H9 (cell line): ENCODE data around the gene HMCN1. TPM values are rescaled to one million over a fixed set of nuclear protein-coding genes. Genes with fewer than 3 reads are reported as not detected.

Experiments used
- DNase-seq: peaks from one replicate; pipeline ENCODE4 v3.0.0-alpha.2; 2017
- H2AFZ ChIP-seq: one replicate; pipeline ENCODE4 v1.6.1; 2013; ENCODE audit warnings: mild to moderate bottlenecking, low read length, control low read depth, moderate library complexity
- H2AK5ac ChIP-seq: 2 replicates; pipeline ENCODE4 v1.6.1; 2013; ENCODE audit warnings: low read length, control low read depth, mixed read lengths; ENCODE audit not compliant: insufficient read length
- H2BK120ac ChIP-seq: one replicate; pipeline ENCODE4 v1.6.1; 2013; ENCODE audit warnings: low read depth, mild to moderate bottlenecking, low read length, control low read depth, inconsistent platforms; ENCODE audit not compliant: poor library complexity, severe bottlenecking
- H2BK12ac ChIP-seq: 2 replicates; pipeline ENCODE4 v1.6.1; 2013; ENCODE audit warnings: low read length, control low read depth, mixed read lengths, low read depth; ENCODE audit not compliant: insufficient read length
- H2BK15ac ChIP-seq: 2 replicates; pipeline ENCODE4 v1.6.1; 2013; ENCODE audit warnings: low read depth, low read length, control low read depth
- H2BK20ac ChIP-seq: one replicate; pipeline ENCODE4 v1.6.1; 2013; ENCODE audit warnings: low read depth, mild to moderate bottlenecking, low read length, control low read depth, inconsistent platforms; ENCODE audit not compliant: poor library complexity, severe bottlenecking
- H2BK5ac ChIP-seq: 2 replicates; pipeline ENCODE4 v1.6.1; 2013; ENCODE audit warnings: low read length, control low read depth, mixed read lengths; ENCODE audit not compliant: insufficient read length
- H3K14ac ChIP-seq: 2 replicates; pipeline ENCODE4 v1.6.1; 2013; ENCODE audit warnings: low read length, control low read depth; ENCODE audit not compliant: insufficient read depth
- H3K18ac ChIP-seq: 2 replicates; pipeline ENCODE4 v1.6.1; 2013; ENCODE audit warnings: low read depth, mild to moderate bottlenecking, mixed read lengths, low read length, control low read depth; ENCODE audit not compliant: insufficient read length
- H3K23ac ChIP-seq: 2 replicates; pipeline ENCODE4 v1.6.1; 2013; ENCODE audit warnings: low read length, control low read depth, mixed read lengths, low read depth; ENCODE audit not compliant: insufficient read length
- H3K23me2 ChIP-seq: 2 replicates; pipeline ENCODE4 v1.6.1; 2013; ENCODE audit warnings: low read depth, mild to moderate bottlenecking, mixed read lengths, low read length, control low read depth; ENCODE audit not compliant: insufficient read length, poor library complexity, severe bottlenecking
- H3K27ac ChIP-seq: 2 replicates; pipeline ENCODE4 v1.5.1; 2013; ENCODE audit warnings: low read length, control low read depth, mixed read lengths, low read depth; ENCODE audit not compliant: insufficient read length
- H3K27me3 ChIP-seq: 2 replicates; pipeline ENCODE4 v1.6.1; 2013; ENCODE audit warnings: low read length, control low read depth, inconsistent platforms; ENCODE audit not compliant: insufficient read depth
- H3K4ac ChIP-seq: 2 replicates; pipeline ENCODE4 v1.6.1; 2013; ENCODE audit warnings: low read depth, mild to moderate bottlenecking, control low read depth, inconsistent platforms, low read length, moderate library complexity
- H3K4me1 ChIP-seq: 2 replicates; pipeline ENCODE4 v1.6.1; 2013; ENCODE audit warnings: low read length, control low read depth, inconsistent platforms; ENCODE audit not compliant: insufficient read depth
- H3K4me2 ChIP-seq: 2 replicates; pipeline ENCODE4 v1.6.1; 2013; ENCODE audit warnings: low read length, control low read depth, mixed read lengths; ENCODE audit not compliant: insufficient read length, insufficient read depth
- H3K56ac ChIP-seq: 2 replicates; pipeline ENCODE4 v1.6.1; 2013; ENCODE audit warnings: low read depth, mild to moderate bottlenecking, mixed read lengths, low read length, control low read depth; ENCODE audit not compliant: insufficient read length
- H3K79me1 ChIP-seq: 2 replicates; pipeline ENCODE4 v1.6.1; 2013; ENCODE audit warnings: low read depth, mild to moderate bottlenecking, moderate library complexity, low read length, control low read depth, inconsistent platforms; ENCODE audit not compliant: insufficient read depth, poor library complexity, severe bottlenecking
- H3K79me2 ChIP-seq: 2 replicates; pipeline ENCODE4 v1.6.1; 2013; ENCODE audit warnings: low read length, control low read depth, inconsistent platforms; ENCODE audit not compliant: insufficient read depth
- H3K9ac ChIP-seq: 2 replicates; pipeline ENCODE4 v1.6.1; 2013; ENCODE audit warnings: low read length, control low read depth, mixed read lengths; ENCODE audit not compliant: insufficient read length; ENCODE audit errors: extremely low read depth
- H3K9me3 ChIP-seq: one replicate; pipeline ENCODE4 v1.6.1; 2013; ENCODE audit warnings: low read depth, low read length, inconsistent platforms; ENCODE audit not compliant: control insufficient read depth
- H3T11ph ChIP-seq: one replicate; pipeline ENCODE4 v1.6.1; 2013; ENCODE audit warnings: mild to moderate bottlenecking, low read length, control low read depth, inconsistent platforms
- H4K20me1 ChIP-seq: one replicate; pipeline ENCODE4 v1.6.1; 2013; ENCODE audit not compliant: control insufficient read depth, insufficient read length, insufficient read depth
- H4K5ac ChIP-seq: 2 replicates; pipeline ENCODE4 v1.6.1; 2013; ENCODE audit warnings: low read depth, mild to moderate bottlenecking, mixed read lengths, low read length, control low read depth; ENCODE audit not compliant: insufficient read length
- H4K8ac ChIP-seq: replicated peaks from 2 replicates; pipeline ENCODE4 v1.6.1; 2013; ENCODE audit warnings: low read length, control low read depth, mixed read lengths, low read depth; ENCODE audit not compliant: insufficient read length
- H4K91ac ChIP-seq: 2 replicates; pipeline ENCODE4 v1.6.1; 2013; ENCODE audit warnings: low read depth, mild to moderate bottlenecking, moderate library complexity, mixed read lengths, low read length, control low read depth; ENCODE audit not compliant: insufficient read length
- H3K27ac Mint-ChIP-seq, 3 experiments: 2 replicates in 2 of 3; 3 replicates in 1 of 3; pipeline ENCODE4 v1.8.0; 2020 to 2021; ENCODE audit warnings: mixed read lengths in 3 of 3, mild to moderate bottlenecking in 1 of 3, moderate library complexity in 1 of 3
- H3K27me3 Mint-ChIP-seq: 2 replicates; pipeline ENCODE4 v1.8.0; 2021; ENCODE audit warnings: low read depth, mild to moderate bottlenecking, moderate library complexity, mixed read lengths
- H3K36me3 Mint-ChIP-seq, 3 experiments: 2 replicates in 2 of 3; 3 replicates in 1 of 3; pipeline ENCODE4 v1.8.0; 2020 to 2021; ENCODE audit warnings: low read depth in 3 of 3, mixed read lengths in 3 of 3; ENCODE audit not compliant: insufficient read depth in 1 of 3
- H3K4me1 Mint-ChIP-seq, 2 experiments: 2 replicates each; pipeline ENCODE4 v1.8.0; 2020; ENCODE audit warnings: mixed read lengths in 2 of 2
- H3K4me3 Mint-ChIP-seq, 2 experiments: 2 replicates in 1 of 2; 3 replicates in 1 of 2; pipeline ENCODE4 v1.8.0; 2020 to 2021; ENCODE audit warnings: mild to moderate bottlenecking in 2 of 2, mixed read lengths in 2 of 2, moderate library complexity in 1 of 2
- H3K9me3 Mint-ChIP-seq, 2 experiments: 2 replicates in 1 of 2; 3 replicates in 1 of 2; pipeline ENCODE4 v1.8.0; 2020; ENCODE audit warnings: mild to moderate bottlenecking in 2 of 2, mixed read lengths in 2 of 2, moderate library complexity in 1 of 2
- CTCF ChIP-seq: fragments of 200-600 bp; sonication (generic); conservative IDR thresholded peaks from 3 replicates; pipeline ENCODE4 v1.8.0; 2021; ENCODE audit warnings: antibody characterized with exemption, mild to moderate bottlenecking
- WGBS: extraction: QIAGEN DNeasy Blood & Tissue Kit; methylation state at CpG from one replicate; pipeline ENCODE4 v1.1.7; 2013; ENCODE audit warnings: missing lambda C conversion rate, low lambda C conversion rate, mixed read lengths; ENCODE audit not compliant: insufficient read length; ENCODE audit errors: extremely low coverage; 5-methylcytosine and 5-hydroxymethylcytosine counted together
- total RNA-seq: library from RNA; stranded (reverse); gene quantifications from 2 replicates; pipeline ENCODE4 v1.2.1, GENCODE V29; 2021

HMCN1 gene
- total RNA-seq, 1 experiment from 2014 or later = 3.3 TPM

- H3K27ac Mint-ChIP-seq = no peak overlapping the region
- no peak overlapping the region for H4K91ac ChIP-seq
- no peak overlapping the region for H2BK15ac ChIP-seq
- no peak overlapping the region for H3K18ac ChIP-seq
- H2BK12ac ChIP-seq = no peak overlapping the region
- no peaks in the 10 kb centered on the region for H3K36me3 Mint-ChIP-seq
- H3K79me2 ChIP-seq = no peaks in the 10 kb centered on the region
- H3K56ac ChIP-seq = no peak overlapping the region
- H3K4me1 Mint-ChIP-seq = peaks cover 20 to 23% of the 10 kb centered on the region in 2 experiments
- H3K4me3 Mint-ChIP-seq = no peak overlapping the region
- no peaks in the 10 kb centered on the region for H3K27me3 Mint-ChIP-seq
- H3K9me3 ChIP-seq = no peaks in the 10 kb centered on the region
- no peak for DNase-seq
- no peaks in the 10 kb centered on the region for H3K79me1 ChIP-seq
- H3K9me3 Mint-ChIP-seq = no peaks in the 10 kb centered on the region
- no peak overlapping the region for H2AFZ ChIP-seq
- no peak overlapping the region for H3K27ac ChIP-seq
- no peak overlapping the region for H2AK5ac ChIP-seq
- no peak overlapping the region for H2BK20ac ChIP-seq
- no peak overlapping the region for H3K23ac ChIP-seq
- peaks cover 8% of the 10 kb centered on the region; the same call in 1 of the 2 replicates for H3K4me1 ChIP-seq
- no peaks in the 10 kb centered on the region for H4K20me1 ChIP-seq
- no peak overlapping the region for H4K5ac ChIP-seq
- no peak overlapping the region for H3K4ac ChIP-seq
- no peaks in the 10 kb centered on the region for H3K27me3 ChIP-seq
- no peak for TF ChIP-seq CTCF
- H3T11ph ChIP-seq = no peak overlapping the region
- H3K9ac ChIP-seq = no peak overlapping the region
- no peak overlapping the region for H2BK5ac ChIP-seq
- H3K23me2 ChIP-seq = no peaks in the 10 kb centered on the region
- no peak overlapping the region for H4K8ac ChIP-seq
- no CpG with 5 or more reads among the region's 4 CpGs for WGBS
- H3K14ac ChIP-seq = no peak overlapping the region
- no peak overlapping the region for H3K4me2 ChIP-seq
- H2BK120ac ChIP-seq = no peak overlapping the region
These were observed 474.4 kb downstream of the HMCN1 start for GRCh38 chr1:186208405-186209129.
